Esophagus (tissue), 2 donors: ENCODE data around the gene ILF2. TPM values are rescaled to one million over a fixed set of nuclear protein-coding genes. Genes with fewer than 3 reads are reported as not detected.
A peak's percentile ranks its signal among the peaks of the same experiment; 100 is the strongest.
"Not testable (repeated sequence)": the region's sequence is repeated elsewhere in the genome, so short reads cannot be mapped to it uniquely, and the experiment has no call there.

ENCODE experiments used
- H3K27ac ChIP-seq, 2 donors: one replicate each; pipeline ENCODE4 v1.5.1; 2013; ENCODE audit warnings: low read depth in 2 of 2, mild to moderate bottlenecking in 2 of 2, inconsistent platforms in 1 of 2, low read length in 1 of 2, moderate library complexity in 1 of 2
- H3K27me3 ChIP-seq, 2 donors: one replicate each; pipeline ENCODE4 v1.6.1; 2013; ENCODE audit warnings: low read length in 2 of 2, control low read depth in 1 of 2, mild to moderate bottlenecking in 1 of 2; ENCODE audit not compliant: insufficient read depth in 2 of 2, control insufficient read depth in 1 of 2
- H3K36me3 ChIP-seq, 2 donors: one replicate each; pipeline ENCODE4 v1.6.1; 2013; ENCODE audit warnings: low read length in 1 of 2; ENCODE audit not compliant: control insufficient read depth in 2 of 2, insufficient read depth in 2 of 2
- H3K4me1 ChIP-seq, 2 donors: one replicate each; pipeline ENCODE4 v1.6.1; 2013; ENCODE audit warnings: low read length in 1 of 2; ENCODE audit not compliant: control insufficient read depth in 2 of 2, insufficient read depth in 2 of 2
- H3K4me3 ChIP-seq, 2 donors: one replicate each; pipeline ENCODE4 v1.5.1; 2013; ENCODE audit warnings: low read length in 2 of 2, mild to moderate bottlenecking in 2 of 2, low read depth in 1 of 2, moderate library complexity in 1 of 2
- H3K9me3 ChIP-seq, 2 donors: one replicate each; pipeline ENCODE4 v1.6.1; 2013; ENCODE audit warnings: mild to moderate bottlenecking in 2 of 2, low read depth in 1 of 2, low read length in 1 of 2, moderate library complexity in 1 of 2; ENCODE audit not compliant: control insufficient read depth in 2 of 2, insufficient read depth in 1 of 2
- WGBS, 2 donors: extraction: QIAGEN DNeasy Blood & Tissue Kit; methylation state at CpG; one replicate each; pipeline ENCODE4 v1.1.7; 2013; 5-methylcytosine and 5-hydroxymethylcytosine counted together
- polyA plus RNA-seq, 2 donors: library from polyadenylated mRNA; stranded (reverse); fragments of 200-250 nt; gene quantifications; one replicate each; pipeline ENCODE4 v1.2.3, GENCODE V29; 2013
- donor health status: healthy with polysubstance abuse.
- donor health status: Bipolar disorder and iron deficiency.

Gene ILF2
- polyA plus RNA-seq, 2 donors, result 22.5 to 99.9 TPM

GRCh38 chr1:153643100-153643499, 27.7 kb downstream of the ILF2 start:
- H3K27ac ChIP-seq, result no peak overlapping the region
- H3K9me3 ChIP-seq, result no peaks in the 10 kb centered on the region
- no peak overlapping the region for H3K4me3 ChIP-seq
- WGBS, 2 donors, result 90% methylated on average over 11 of the region's 11 CpGs
- peaks cover 22 to 34% of the 10 kb centered on the region in 2 donors for H3K36me3 ChIP-seq
- H3K27me3 ChIP-seq, result no peaks in the 10 kb centered on the region
- peaks cover 2 to 6% of the 10 kb centered on the region in 2 donors for H3K4me1 ChIP-seq

DNA sequence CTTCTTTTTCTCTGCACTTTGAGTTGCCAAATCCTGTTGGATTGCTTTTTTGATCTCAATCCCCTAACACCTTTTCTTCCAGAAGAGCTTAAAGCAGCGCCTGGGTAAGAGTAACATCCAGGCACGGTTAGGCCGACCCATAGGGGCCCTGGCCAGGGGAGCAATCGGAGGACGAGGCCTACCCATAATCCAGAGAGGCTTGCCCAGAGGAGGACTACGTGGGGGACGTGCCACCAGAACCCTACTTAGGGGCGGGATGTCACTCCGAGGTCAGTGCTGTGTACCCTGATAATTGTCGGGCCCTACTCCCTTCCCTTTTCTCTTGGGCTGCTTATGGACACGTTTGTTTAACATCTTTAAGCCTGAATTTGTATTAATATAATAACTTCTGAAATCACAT, 28.6 kb downstream of the ILF2 start:
- Histone ChIP-seq H3K27ac (no peak overlapping the region), H3K4me3 (no peak overlapping the region), H3K4me1 (peaks cover 0 to under 1% of the 10 kb centered on the region in 2 donors), H3K9me3 (no peaks in the 10 kb centered on the region), H3K27me3 (no peaks in the 10 kb centered on the region), H3K36me3 (peaks cover 26 to 34% of the 10 kb centered on the region in 2 donors)
- 83% methylated on average over 11 of the region's 11 CpGs for WGBS, 2 donors

GRCh38 chr1:153640861-153641260, 29.9 kb downstream of the ILF2 start:
- Histone ChIP-seq H3K36me3 (peaks cover 26 to 39% of the 10 kb centered on the region in 2 donors), H3K4me3 (no peak overlapping the region), H3K4me1 (no peaks in the 10 kb centered on the region), H3K27me3 (no peaks in the 10 kb centered on the region), H3K27ac (no peak overlapping the region), H3K9me3 (no peaks in the 10 kb centered on the region)
- WGBS, 2 donors, result 70 to 73% methylated on average over 6 of the region's 6 CpGs

DNA sequence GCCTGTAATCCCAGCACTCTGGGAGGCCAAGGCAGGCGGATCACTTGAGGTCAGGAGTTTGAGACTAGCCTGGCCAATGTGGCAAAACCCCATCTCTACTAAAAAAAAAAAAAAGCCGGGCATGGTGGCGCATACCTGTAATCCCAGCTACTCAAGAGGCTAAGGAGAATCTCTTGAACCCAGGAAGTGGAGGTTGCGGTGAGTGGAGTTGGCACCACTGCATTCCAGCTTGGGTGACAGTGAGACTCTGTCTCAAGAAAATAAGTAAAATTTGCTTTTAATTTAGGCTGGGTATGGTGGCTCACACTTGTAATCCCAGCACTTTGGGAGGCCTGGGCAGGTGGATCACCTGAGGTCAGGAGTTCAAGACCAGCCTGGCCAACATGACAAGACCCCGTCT, 30.6 kb downstream of the ILF2 start:
- not testable (repeated sequence) for H3K9me3 ChIP-seq, H3K27me3 ChIP-seq, H3K4me1 ChIP-seq, H3K4me3 ChIP-seq
- Histone ChIP-seq H3K27ac (peak overlapping the region in 1 of 2 donors; percentile 18), H3K36me3 (peaks cover 25 to 39% of the 10 kb centered on the region in 2 donors)
- 91 to 98% methylated on average over 5 of the region's 5 CpGs for WGBS, 2 donors

DNA sequence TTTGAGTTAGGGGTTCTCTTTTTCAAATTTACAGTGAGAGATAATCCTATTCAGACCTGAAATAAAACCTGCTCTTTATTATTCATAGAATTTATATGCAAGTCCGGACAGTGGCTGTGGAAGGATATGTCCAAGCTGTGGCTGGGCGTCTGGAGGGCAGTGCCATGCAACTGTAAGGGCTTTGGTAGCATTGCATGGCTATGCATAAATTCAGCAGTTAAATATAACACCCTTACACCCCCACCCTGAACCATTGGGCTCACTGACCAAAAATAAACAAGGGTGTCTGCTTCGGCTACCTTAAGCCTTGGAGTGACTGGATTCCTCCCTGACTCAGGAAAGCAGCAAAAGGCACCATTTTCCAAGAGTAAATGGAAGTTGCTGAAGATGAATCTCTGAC, 31.5 kb downstream of the ILF2 start:
- Histone ChIP-seq H3K4me1 (no peaks in the 10 kb centered on the region), H3K27me3 (no peaks in the 10 kb centered on the region), H3K36me3 (peaks cover 21 to 34% of the 10 kb centered on the region in 2 donors), H3K9me3 (no peaks in the 10 kb centered on the region), H3K27ac (no peak overlapping the region), H3K4me3 (no peak overlapping the region)
- 80% methylated on average over 3 of the region's 3 CpGs for WGBS, 2 donors

DNA sequence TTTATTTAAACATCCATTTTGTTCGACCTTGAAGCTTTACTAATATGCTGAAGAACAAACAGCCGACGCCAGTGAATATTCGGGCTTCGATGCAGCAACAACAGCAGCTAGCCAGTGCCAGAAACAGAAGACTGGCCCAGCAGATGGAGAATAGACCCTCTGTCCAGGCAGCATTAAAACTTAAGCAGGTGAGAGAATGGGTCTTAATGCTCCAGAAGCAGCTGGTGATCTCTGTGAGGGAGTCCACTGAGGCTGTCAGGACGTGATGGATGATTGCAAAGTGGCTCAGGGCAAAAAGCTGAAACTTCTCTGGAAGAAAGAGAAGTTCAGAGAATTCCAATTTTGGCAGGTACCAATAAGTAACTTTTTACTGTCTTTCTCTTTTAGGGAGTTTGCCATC, 32.5 kb downstream of the ILF2 start:
- Histone ChIP-seq H3K36me3 (peaks cover 21 to 34% of the 10 kb centered on the region in 2 donors), H3K27ac (no peak overlapping the region)
- 64 to 82% methylated on average over 6 of the region's 6 CpGs for WGBS, 2 donors

GRCh38 chr1:153636312-153636711, 34.5 kb downstream of the ILF2 start:
- Histone ChIP-seq H3K36me3 (peaks cover 10 to 24% of the 10 kb centered on the region in 2 donors), H3K9me3 (no peaks in the 10 kb centered on the region), H3K4me3 (no peak overlapping the region), H3K27ac (peak overlapping the region; percentile 14 to 42), H3K27me3 (no peaks in the 10 kb centered on the region), H3K4me1 (peaks cover 0 to 4% of the 10 kb centered on the region in 2 donors)
- 93 to 95% methylated on average over 9 of the region's 9 CpGs for WGBS, 2 donors

More for the DNA sequence above, 32.5 kb downstream of the ILF2 start:
- H3K4me3 ChIP-seq, result no peak overlapping the region
- H3K9me3 ChIP-seq, result no peaks in the 10 kb centered on the region
- no peaks in the 10 kb centered on the region for H3K27me3 ChIP-seq
- H3K4me1 ChIP-seq, result peaks cover 0 to 3% of the 10 kb centered on the region in 2 donors

- Histone ChIP-seq H3K27me3 (no peaks in the 10 kb centered on the region), H3K36me3 (peaks cover 10 to 22% of the 10 kb centered on the region in 2 donors), H3K27ac (peak overlapping the region; percentile 14 to 42), H3K4me3 (peak overlapping the region in 1 of 2 donors; percentile 94), H3K9me3 (no peaks in the 10 kb centered on the region), H3K4me1 (peaks cover 0 to 4% of the 10 kb centered on the region in 2 donors)
- WGBS, 2 donors, result 81 to 86% methylated on average over 7 of the region's 7 CpGs
Observed at GRCh38 chr1:153635872-153636271, 34.9 kb downstream of the ILF2 start.

- Histone ChIP-seq H3K36me3 (peaks cover 5 to 8% of the 10 kb centered on the region in 2 donors), H3K27me3 (no peaks in the 10 kb centered on the region), H3K4me3 (peak within 1 kb of the TSS; percentile 72 to 94), H3K4me1 (peaks cover 0 to 4% of the 10 kb centered on the region in 2 donors), H3K9me3 (no peaks in the 10 kb centered on the region), H3K27ac (peak within 1 kb of the TSS; percentile 98 to 100)
- WGBS, 2 donors, result 1% methylated on average over 65 of the region's 65 CpGs
Observed at GRCh38 chr1:153633754-153634665, 36.8 kb downstream of the ILF2 start, which contains the start of gene CHTOP. TSS of gene CHTOP (plus strand) at chr1:153634066. CDS start at chr1:153636589, 2,523 bp downstream.
